H9 (cell line): ENCODE data around the gene SGIP1. TPM values are rescaled to one million over a fixed set of nuclear protein-coding genes. Genes with fewer than 3 reads are reported as not detected.

Source experiments
- DNase-seq: peaks from one replicate; pipeline ENCODE4 v3.0.0-alpha.2; 2017
- H2AFZ ChIP-seq: one replicate; pipeline ENCODE4 v1.6.1; 2013; ENCODE audit warnings: mild to moderate bottlenecking, low read length, control low read depth, moderate library complexity
- H2AK5ac ChIP-seq: 2 replicates; pipeline ENCODE4 v1.6.1; 2013; ENCODE audit warnings: low read length, control low read depth, mixed read lengths; ENCODE audit not compliant: insufficient read length
- H2BK120ac ChIP-seq: one replicate; pipeline ENCODE4 v1.6.1; 2013; ENCODE audit warnings: low read depth, mild to moderate bottlenecking, low read length, control low read depth, inconsistent platforms; ENCODE audit not compliant: poor library complexity, severe bottlenecking
- H2BK12ac ChIP-seq: 2 replicates; pipeline ENCODE4 v1.6.1; 2013; ENCODE audit warnings: low read length, control low read depth, mixed read lengths, low read depth; ENCODE audit not compliant: insufficient read length
- H2BK15ac ChIP-seq: 2 replicates; pipeline ENCODE4 v1.6.1; 2013; ENCODE audit warnings: low read depth, low read length, control low read depth
- H2BK20ac ChIP-seq: one replicate; pipeline ENCODE4 v1.6.1; 2013; ENCODE audit warnings: low read depth, mild to moderate bottlenecking, low read length, control low read depth, inconsistent platforms; ENCODE audit not compliant: poor library complexity, severe bottlenecking
- H2BK5ac ChIP-seq: 2 replicates; pipeline ENCODE4 v1.6.1; 2013; ENCODE audit warnings: low read length, control low read depth, mixed read lengths; ENCODE audit not compliant: insufficient read length
- H3K14ac ChIP-seq: 2 replicates; pipeline ENCODE4 v1.6.1; 2013; ENCODE audit warnings: low read length, control low read depth; ENCODE audit not compliant: insufficient read depth
- H3K18ac ChIP-seq: 2 replicates; pipeline ENCODE4 v1.6.1; 2013; ENCODE audit warnings: low read depth, mild to moderate bottlenecking, mixed read lengths, low read length, control low read depth; ENCODE audit not compliant: insufficient read length
- H3K23ac ChIP-seq: 2 replicates; pipeline ENCODE4 v1.6.1; 2013; ENCODE audit warnings: low read length, control low read depth, mixed read lengths, low read depth; ENCODE audit not compliant: insufficient read length
- H3K23me2 ChIP-seq: 2 replicates; pipeline ENCODE4 v1.6.1; 2013; ENCODE audit warnings: low read depth, mild to moderate bottlenecking, mixed read lengths, low read length, control low read depth; ENCODE audit not compliant: insufficient read length, poor library complexity, severe bottlenecking
- H3K27ac ChIP-seq: 2 replicates; pipeline ENCODE4 v1.5.1; 2013; ENCODE audit warnings: low read length, control low read depth, mixed read lengths, low read depth; ENCODE audit not compliant: insufficient read length
- H3K27me3 ChIP-seq: 2 replicates; pipeline ENCODE4 v1.6.1; 2013; ENCODE audit warnings: low read length, control low read depth, inconsistent platforms; ENCODE audit not compliant: insufficient read depth
- H3K4ac ChIP-seq: 2 replicates; pipeline ENCODE4 v1.6.1; 2013; ENCODE audit warnings: low read depth, mild to moderate bottlenecking, control low read depth, inconsistent platforms, low read length, moderate library complexity
- H3K4me1 ChIP-seq: 2 replicates; pipeline ENCODE4 v1.6.1; 2013; ENCODE audit warnings: low read length, control low read depth, inconsistent platforms; ENCODE audit not compliant: insufficient read depth
- H3K4me2 ChIP-seq: 2 replicates; pipeline ENCODE4 v1.6.1; 2013; ENCODE audit warnings: low read length, control low read depth, mixed read lengths; ENCODE audit not compliant: insufficient read length, insufficient read depth
- H3K56ac ChIP-seq: 2 replicates; pipeline ENCODE4 v1.6.1; 2013; ENCODE audit warnings: low read depth, mild to moderate bottlenecking, mixed read lengths, low read length, control low read depth; ENCODE audit not compliant: insufficient read length
- H3K79me1 ChIP-seq: 2 replicates; pipeline ENCODE4 v1.6.1; 2013; ENCODE audit warnings: low read depth, mild to moderate bottlenecking, moderate library complexity, low read length, control low read depth, inconsistent platforms; ENCODE audit not compliant: insufficient read depth, poor library complexity, severe bottlenecking
- H3K79me2 ChIP-seq: 2 replicates; pipeline ENCODE4 v1.6.1; 2013; ENCODE audit warnings: low read length, control low read depth, inconsistent platforms; ENCODE audit not compliant: insufficient read depth
- H3K9ac ChIP-seq: 2 replicates; pipeline ENCODE4 v1.6.1; 2013; ENCODE audit warnings: low read length, control low read depth, mixed read lengths; ENCODE audit not compliant: insufficient read length; ENCODE audit errors: extremely low read depth
- H3K9me3 ChIP-seq: one replicate; pipeline ENCODE4 v1.6.1; 2013; ENCODE audit warnings: low read depth, low read length, inconsistent platforms; ENCODE audit not compliant: control insufficient read depth
- H3T11ph ChIP-seq: one replicate; pipeline ENCODE4 v1.6.1; 2013; ENCODE audit warnings: mild to moderate bottlenecking, low read length, control low read depth, inconsistent platforms
- H4K20me1 ChIP-seq: one replicate; pipeline ENCODE4 v1.6.1; 2013; ENCODE audit not compliant: control insufficient read depth, insufficient read length, insufficient read depth
- H4K5ac ChIP-seq: 2 replicates; pipeline ENCODE4 v1.6.1; 2013; ENCODE audit warnings: low read depth, mild to moderate bottlenecking, mixed read lengths, low read length, control low read depth; ENCODE audit not compliant: insufficient read length
- H4K8ac ChIP-seq: replicated peaks from 2 replicates; pipeline ENCODE4 v1.6.1; 2013; ENCODE audit warnings: low read length, control low read depth, mixed read lengths, low read depth; ENCODE audit not compliant: insufficient read length
- H4K91ac ChIP-seq: 2 replicates; pipeline ENCODE4 v1.6.1; 2013; ENCODE audit warnings: low read depth, mild to moderate bottlenecking, moderate library complexity, mixed read lengths, low read length, control low read depth; ENCODE audit not compliant: insufficient read length
- H3K27ac Mint-ChIP-seq, 3 experiments: 2 replicates in 2 of 3; 3 replicates in 1 of 3; pipeline ENCODE4 v1.8.0; 2020 to 2021; ENCODE audit warnings: mixed read lengths in 3 of 3, mild to moderate bottlenecking in 1 of 3, moderate library complexity in 1 of 3
- H3K27me3 Mint-ChIP-seq: 2 replicates; pipeline ENCODE4 v1.8.0; 2021; ENCODE audit warnings: low read depth, mild to moderate bottlenecking, moderate library complexity, mixed read lengths
- H3K36me3 Mint-ChIP-seq, 3 experiments: 2 replicates in 2 of 3; 3 replicates in 1 of 3; pipeline ENCODE4 v1.8.0; 2020 to 2021; ENCODE audit warnings: low read depth in 3 of 3, mixed read lengths in 3 of 3; ENCODE audit not compliant: insufficient read depth in 1 of 3
- H3K4me1 Mint-ChIP-seq, 2 experiments: 2 replicates each; pipeline ENCODE4 v1.8.0; 2020; ENCODE audit warnings: mixed read lengths in 2 of 2
- H3K4me3 Mint-ChIP-seq, 2 experiments: 2 replicates in 1 of 2; 3 replicates in 1 of 2; pipeline ENCODE4 v1.8.0; 2020 to 2021; ENCODE audit warnings: mild to moderate bottlenecking in 2 of 2, mixed read lengths in 2 of 2, moderate library complexity in 1 of 2
- H3K9me3 Mint-ChIP-seq, 2 experiments: 2 replicates in 1 of 2; 3 replicates in 1 of 2; pipeline ENCODE4 v1.8.0; 2020; ENCODE audit warnings: mild to moderate bottlenecking in 2 of 2, mixed read lengths in 2 of 2, moderate library complexity in 1 of 2
- CTCF ChIP-seq: fragments of 200-600 bp; sonication (generic); conservative IDR thresholded peaks from 3 replicates; pipeline ENCODE4 v1.8.0; 2021; ENCODE audit warnings: antibody characterized with exemption, mild to moderate bottlenecking
- WGBS: extraction: QIAGEN DNeasy Blood & Tissue Kit; methylation state at CpG from one replicate; pipeline ENCODE4 v1.1.7; 2013; ENCODE audit warnings: missing lambda C conversion rate, low lambda C conversion rate, mixed read lengths; ENCODE audit not compliant: insufficient read length; ENCODE audit errors: extremely low coverage; 5-methylcytosine and 5-hydroxymethylcytosine counted together
- total RNA-seq: library from RNA; stranded (reverse); gene quantifications from 2 replicates; pipeline ENCODE4 v1.2.1, GENCODE V29; 2021

The SGIP1 gene
- total RNA-seq, 1 experiment from 2014 or later = 1.5 TPM

GRCh38 chr1:66518654-66519053, 15.3 kb upstream of the SGIP1 start:
- Histone ChIP-seq H3K4ac (no peak overlapping the region), H2BK15ac (no peak overlapping the region), H2AFZ (no peak overlapping the region), H3K27me3 (no peaks in the 10 kb centered on the region), H3K23ac (no peak overlapping the region), H2BK12ac (no peak overlapping the region), H3K18ac (no peak overlapping the region), H3K27ac (no peak overlapping the region), H3K23me2 (no peaks in the 10 kb centered on the region), H3K56ac (no peak overlapping the region), H3K14ac (no peak overlapping the region), H3T11ph (no peak overlapping the region), H2BK20ac (no peak overlapping the region), H3K4me1 (no peaks in the 10 kb centered on the region), H2BK120ac (no peak overlapping the region), H3K79me2 (no peaks in the 10 kb centered on the region), H4K91ac (no peak overlapping the region), H2BK5ac (no peak overlapping the region), H3K9ac (no peak overlapping the region), H4K5ac (no peak overlapping the region), H2AK5ac (no peak overlapping the region), H4K20me1 (no peaks in the 10 kb centered on the region), H3K79me1 (no peaks in the 10 kb centered on the region), H4K8ac (no peak overlapping the region), H3K4me2 (no peak overlapping the region), H3K9me3 (no peaks in the 10 kb centered on the region)
- no peak overlapping the region for H3K27ac Mint-ChIP-seq
- no peaks in the 10 kb centered on the region for H3K36me3 Mint-ChIP-seq
- no peak for TF ChIP-seq CTCF
- H3K4me3 Mint-ChIP-seq = no peak overlapping the region
- H3K27me3 Mint-ChIP-seq = no peaks in the 10 kb centered on the region; the same call in none of the 2 replicates
- H3K9me3 Mint-ChIP-seq = no peaks in the 10 kb centered on the region
- no CpG with 5 or more reads among the region's 2 CpGs for WGBS
- no peak for DNase-seq
- H3K4me1 Mint-ChIP-seq = no peaks in the 10 kb centered on the region
